HEK293 (cell line): ENCODE results near the gene FAM83F.

Source experiments
- CTCF ChIA-PET: fragments of 350-600 bp; formaldehyde crosslinking; extraction: SDS; loops from one replicate; lab custom pipeline; 2021; ENCODE audit warnings: antibody characterized with exemption; lab: Yijun Ruan, JAX
- POLR2A ChIA-PET: fragments of 300-600 bp; formaldehyde crosslinking; extraction: SDS; loops from one replicate; lab custom pipeline; 2020; ENCODE audit warnings: antibody characterized with exemption, inconsistent platforms; lab: Yijun Ruan, JAX
- H3K27ac ChIP-seq: fragments of 200-500 bp; sonication (Bioruptor generic); 2 replicates; pipeline ENCODE4 v1.5.1; 2014; ENCODE audit warnings: low read depth, low read length, control low read depth, inconsistent platforms; ENCODE audit errors: extremely low read depth
- H3K36me3 ChIP-seq, 2 experiments: fragments of 200-500 bp in 1 of 2; sonication (Bioruptor generic) in 1 of 2; 1 replicate in 1 of 2; 2 replicates in 1 of 2; pipeline ENCODE4 v1.5.1; 2014 to 2017; ENCODE audit warnings: inconsistent platforms in 2 of 2, low read length in 2 of 2; ENCODE audit not compliant: control insufficient read depth in 2 of 2, insufficient read depth in 1 of 2
- H3K4me1 ChIP-seq: fragments of 200-500 bp; sonication (Bioruptor generic); 2 replicates; pipeline ENCODE4 v1.5.1; 2014; ENCODE audit warnings: mild to moderate bottlenecking, low read length, inconsistent platforms; ENCODE audit not compliant: control insufficient read depth, insufficient read depth
- H3K4me3 ChIP-seq: 2 replicates; pipeline ENCODE4 v1.5.1; 2011; ENCODE audit warnings: low read depth, mild to moderate bottlenecking, control low read depth, low read length, moderate library complexity
- H3K9me3 ChIP-seq: fragments of 200-500 bp; sonication (Bioruptor generic); 2 replicates; pipeline ENCODE4 v1.5.1; 2014; ENCODE audit warnings: low read depth, low read length, inconsistent platforms; ENCODE audit not compliant: control insufficient read depth, insufficient read depth
- BCL11A ChIP-seq: fragments of 450-650 bp; formaldehyde crosslinking; IDR thresholded peaks from 2 replicates; pipeline ENCODE4 v1.5.1; 2016; ENCODE audit warnings: low read depth, missing biosample characterization, missing genetic modification characterization
- IKZF3 ChIP-seq: fragments of 450-650 bp; IDR thresholded peaks from 2 replicates; pipeline ENCODE4 v1.5.0; 2018; ENCODE audit warnings: missing biosample characterization, mild to moderate bottlenecking, missing genetic modification characterization, moderate library complexity
- KLF8 ChIP-seq: fragments of 450-650 bp; formaldehyde crosslinking; IDR thresholded peaks from 2 replicates; pipeline ENCODE4 v1.5.1; 2016; ENCODE audit warnings: missing biosample characterization, missing genetic modification characterization
- SP7 ChIP-seq: fragments of 450-650 bp; formaldehyde crosslinking; IDR thresholded peaks from 2 replicates; pipeline ENCODE4 v1.5.1; 2016; ENCODE audit warnings: missing biosample characterization, missing genetic modification characterization
- TRIM28 ChIP-seq: IDR thresholded peaks from 2 replicates; pipeline ENCODE4 v1.6.1; 2011; ENCODE audit warnings: low read length, control low read depth, borderline replicate concordance
- ZBTB21 ChIP-seq: fragments of 450-650 bp; formaldehyde crosslinking; IDR thresholded peaks from 2 replicates; pipeline ENCODE4 v1.5.1; 2017; ENCODE audit warnings: missing biosample characterization, missing genetic modification characterization
- ZEB2 ChIP-seq: fragments of 450-650 bp; formaldehyde crosslinking; IDR thresholded peaks from 2 replicates; pipeline ENCODE4 v1.5.1; 2016; ENCODE audit warnings: missing biosample characterization, missing genetic modification characterization
- ZIC2 ChIP-seq: fragments of 450-650 bp; formaldehyde crosslinking; IDR thresholded peaks from 2 replicates; pipeline ENCODE4 v1.5.1; 2016; ENCODE audit warnings: missing biosample characterization, missing genetic modification characterization
- ZNF10 ChIP-seq: fragments of 450-650 bp; formaldehyde crosslinking; IDR thresholded peaks from 2 replicates; pipeline ENCODE4 v1.5.1; 2017; ENCODE audit warnings: missing biosample characterization, missing genetic modification characterization
- ZNF121 ChIP-seq: fragments of 450-650 bp; formaldehyde crosslinking; IDR thresholded peaks from 2 replicates; pipeline ENCODE4 v1.5.1; 2016; ENCODE audit warnings: missing biosample characterization, missing genetic modification characterization
- ZNF138 ChIP-seq: fragments of 450-650 bp; formaldehyde crosslinking; IDR thresholded peaks from 2 replicates; pipeline ENCODE4 v1.5.1; 2016; ENCODE audit warnings: missing biosample characterization, missing genetic modification characterization, borderline replicate concordance
- ZNF157 ChIP-seq: fragments of 450-650 bp; formaldehyde crosslinking; IDR thresholded peaks from 2 replicates; pipeline ENCODE4 v1.5.1; 2016; ENCODE audit warnings: missing biosample characterization, missing genetic modification characterization
- ZNF221 ChIP-seq: fragments of 450-650 bp; formaldehyde crosslinking; IDR thresholded peaks from 2 replicates; pipeline ENCODE4 v1.5.1; 2017; ENCODE audit warnings: missing biosample characterization, missing genetic modification characterization, borderline replicate concordance
- ZNF248 ChIP-seq: fragments of 450-650 bp; formaldehyde crosslinking; IDR thresholded peaks from 2 replicates; pipeline ENCODE4 v1.5.1; 2017; ENCODE audit warnings: missing biosample characterization, missing genetic modification characterization
- ZNF266 ChIP-seq: fragments of 450-650 bp; formaldehyde crosslinking; IDR thresholded peaks from 2 replicates; pipeline ENCODE4 v1.5.1; 2016; ENCODE audit warnings: missing biosample characterization, missing genetic modification characterization, low read depth
- ZNF302 ChIP-seq: fragments of 450-650 bp; formaldehyde crosslinking; IDR thresholded peaks from 2 replicates; pipeline ENCODE4 v1.5.1; 2016; ENCODE audit warnings: missing biosample characterization, missing genetic modification characterization, low read depth
- ZNF423 ChIP-seq: fragments of 450-650 bp; formaldehyde crosslinking; IDR thresholded peaks from 2 replicates; pipeline ENCODE4 v1.5.1; 2016; ENCODE audit warnings: missing biosample characterization, missing genetic modification characterization
- ZNF530 ChIP-seq: fragments of 450-650 bp; formaldehyde crosslinking; IDR thresholded peaks from 2 replicates; pipeline ENCODE4 v1.5.1; 2016; ENCODE audit warnings: low read depth, missing biosample characterization, missing genetic modification characterization
- ZNF548 ChIP-seq: fragments of 450-650 bp; formaldehyde crosslinking; IDR thresholded peaks from 2 replicates; pipeline ENCODE4 v1.5.1; 2016; ENCODE audit warnings: missing biosample characterization, missing genetic modification characterization
- ZNF585B ChIP-seq: fragments of 450-650 bp; formaldehyde crosslinking; IDR thresholded peaks from 2 replicates; pipeline ENCODE4 v1.5.1; 2016; ENCODE audit warnings: missing biosample characterization, missing genetic modification characterization
- ZNF626 ChIP-seq: fragments of 450-650 bp; sonication (Bioruptor Pico); formaldehyde crosslinking; IDR thresholded peaks from 2 replicates; pipeline ENCODE4 v1.5.1; 2018; ENCODE audit warnings: missing biosample characterization, missing genetic modification characterization, inconsistent platforms
- TF ChIP-seq, protein P1 (sequence below): fragments of 450-650 bp; formaldehyde crosslinking; IDR thresholded peaks from 2 replicates; pipeline ENCODE4 v1.5.1; 2016; ENCODE audit warnings: missing biosample characterization, missing genetic modification characterization
- TF ChIP-seq, protein P2 (sequence below): fragments of 450-650 bp; formaldehyde crosslinking; IDR thresholded peaks from 2 replicates; pipeline ENCODE4 v1.5.1; 2017; ENCODE audit warnings: missing biosample characterization, missing genetic modification characterization
- TF ChIP-seq, protein P3 (sequence below): fragments of 450-650 bp; formaldehyde crosslinking; IDR thresholded peaks from 2 replicates; pipeline ENCODE4 v1.5.1; 2016; ENCODE audit warnings: missing biosample characterization, missing genetic modification characterization, low read depth
- TF ChIP-seq, protein P4 (sequence below): fragments of 450-650 bp; formaldehyde crosslinking; IDR thresholded peaks from 2 replicates; pipeline ENCODE4 v1.5.1; 2017; ENCODE audit warnings: missing biosample characterization, mild to moderate bottlenecking, missing genetic modification characterization, moderate library complexity
- TF ChIP-seq, protein P5 (sequence below): fragments of 450-650 bp; formaldehyde crosslinking; IDR thresholded peaks from 2 replicates; pipeline ENCODE4; 2016; ENCODE audit warnings: missing biosample characterization, missing genetic modification characterization

Gene FAM83F

DNA sequence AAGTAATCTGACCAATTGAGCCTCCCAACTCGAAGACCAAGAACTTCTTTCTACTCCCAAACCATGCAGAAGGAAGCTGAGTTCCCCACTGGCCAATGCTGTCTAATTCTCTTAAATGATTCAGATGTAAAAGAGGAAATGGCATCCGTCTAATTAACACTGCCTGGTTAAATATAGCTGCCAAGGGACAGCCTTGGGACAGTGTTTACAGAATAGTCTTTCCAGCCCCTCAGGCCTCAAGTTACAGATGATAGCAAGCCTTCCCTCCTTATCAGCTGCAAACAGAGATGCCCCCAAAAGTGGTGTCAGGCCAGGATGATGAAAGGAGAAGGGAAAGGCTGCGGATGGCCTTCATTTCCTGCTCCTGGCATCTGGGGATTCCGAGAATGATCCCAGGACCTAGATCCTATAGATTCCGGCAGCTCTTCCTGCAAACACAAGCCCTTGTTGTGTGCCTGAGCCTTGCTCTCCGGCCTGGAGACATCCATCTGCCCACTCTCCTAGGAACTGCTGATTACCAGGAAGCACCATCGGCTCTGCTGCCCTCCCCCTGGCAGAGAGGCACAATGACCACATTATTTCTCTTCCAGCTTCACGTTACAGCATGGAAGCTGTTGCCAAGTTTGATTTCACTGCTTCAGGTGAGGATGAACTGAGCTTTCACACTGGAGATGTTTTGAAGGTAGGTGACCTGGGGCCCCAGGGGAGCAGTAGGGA, 48.1 kb upstream of the FAM83F start:
- H3K4me1 ChIP-seq = 0 out of 2 replicates have a peak, but pooled peaks cover under 1% of the 10 kb centered on the region
- CTCF ChIA-PET = interaction anchor here (0.9 to 1.6 kb wide), 2 partner anchors 12 to 14 kb away, joined by 4 to 7 read pairs; no protein-coding TSS in a partner anchor
- H3K27ac ChIP-seq = no peak overlapping the region
- H3K9me3 ChIP-seq = no peaks in the 10 kb centered on the region
- TF ChIP-seq, protein P1, sequence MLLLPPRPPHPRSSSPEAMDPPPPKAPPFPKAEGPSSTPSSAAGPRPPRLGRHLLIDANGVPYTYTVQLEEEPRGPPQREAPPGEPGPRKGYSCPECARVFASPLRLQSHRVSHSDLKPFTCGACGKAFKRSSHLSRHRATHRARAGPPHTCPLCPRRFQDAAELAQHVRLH (tag by site-specific recombination) = no peak
- TF ChIP-seq ZNF221 (no peak), IKZF3 (no peak), ZNF530 (tag by site-specific recombination) (no peak), ZNF121 (no peak), ZIC2 (tag by site-specific recombination) (no peak), ZNF302 (tag by site-specific recombination) (no peak), ZNF248 (tag by site-specific recombination) (no peak)
- TF ChIP-seq, protein P2, sequence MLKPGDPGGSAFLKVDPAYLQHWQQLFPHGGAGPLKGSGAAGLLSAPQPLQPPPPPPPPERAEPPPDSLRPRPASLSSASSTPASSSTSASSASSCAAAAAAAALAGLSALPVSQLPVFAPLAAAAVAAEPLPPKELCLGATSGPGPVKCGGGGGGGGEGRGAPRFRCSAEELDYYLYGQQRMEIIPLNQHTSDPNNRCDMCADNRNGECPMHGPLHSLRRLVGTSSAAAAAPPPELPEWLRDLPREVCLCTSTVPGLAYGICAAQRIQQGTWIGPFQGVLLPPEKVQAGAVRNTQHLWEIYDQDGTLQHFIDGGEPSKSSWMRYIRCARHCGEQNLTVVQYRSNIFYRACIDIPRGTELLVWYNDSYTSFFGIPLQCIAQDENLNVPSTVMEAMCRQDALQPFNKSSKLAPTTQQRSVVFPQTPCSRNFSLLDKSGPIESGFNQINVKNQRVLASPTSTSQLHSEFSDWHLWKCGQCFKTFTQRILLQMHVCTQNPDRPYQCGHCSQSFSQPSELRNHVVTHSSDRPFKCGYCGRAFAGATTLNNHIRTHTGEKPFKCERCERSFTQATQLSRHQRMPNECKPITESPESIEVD (tag by site-specific recombination) = no peak
- TF ChIP-seq, protein P3, sequence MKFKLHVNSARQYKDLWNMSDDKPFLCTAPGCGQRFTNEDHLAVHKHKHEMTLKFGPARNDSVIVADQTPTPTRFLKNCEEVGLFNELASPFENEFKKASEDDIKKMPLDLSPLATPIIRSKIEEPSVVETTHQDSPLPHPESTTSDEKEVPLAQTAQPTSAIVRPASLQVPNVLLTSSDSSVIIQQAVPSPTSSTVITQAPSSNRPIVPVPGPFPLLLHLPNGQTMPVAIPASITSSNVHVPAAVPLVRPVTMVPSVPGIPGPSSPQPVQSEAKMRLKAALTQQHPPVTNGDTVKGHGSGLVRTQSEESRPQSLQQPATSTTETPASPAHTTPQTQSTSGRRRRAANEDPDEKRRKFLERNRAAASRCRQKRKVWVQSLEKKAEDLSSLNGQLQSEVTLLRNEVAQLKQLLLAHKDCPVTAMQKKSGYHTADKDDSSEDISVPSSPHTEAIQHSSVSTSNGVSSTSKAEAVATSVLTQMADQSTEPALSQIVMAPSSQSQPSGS (tag by site-specific recombination) = no peak
- TF ChIP-seq, protein P4, sequence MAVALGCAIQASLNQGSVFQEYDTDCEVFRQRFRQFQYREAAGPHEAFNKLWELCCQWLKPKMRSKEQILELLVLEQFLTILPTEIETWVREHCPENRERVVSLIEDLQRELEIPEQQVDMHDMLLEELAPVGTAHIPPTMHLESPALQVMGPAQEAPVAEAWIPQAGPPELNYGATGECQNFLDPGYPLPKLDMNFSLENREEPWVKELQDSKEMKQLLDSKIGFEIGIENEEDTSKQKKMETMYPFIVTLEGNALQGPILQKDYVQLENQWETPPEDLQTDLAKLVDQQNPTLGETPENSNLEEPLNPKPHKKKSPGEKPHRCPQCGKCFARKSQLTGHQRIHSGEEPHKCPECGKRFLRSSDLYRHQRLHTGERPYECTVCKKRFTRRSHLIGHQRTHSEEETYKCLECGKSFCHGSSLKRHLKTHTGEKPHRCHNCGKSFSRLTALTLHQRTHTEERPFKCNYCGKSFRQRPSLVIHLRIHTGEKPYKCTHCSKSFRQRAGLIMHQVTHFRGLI = no peak
- no peaks in the 10 kb centered on the region for H3K36me3 ChIP-seq
- POLR2A ChIA-PET = no interaction called here
- no peak overlapping the region for H3K4me3 ChIP-seq

DNA sequence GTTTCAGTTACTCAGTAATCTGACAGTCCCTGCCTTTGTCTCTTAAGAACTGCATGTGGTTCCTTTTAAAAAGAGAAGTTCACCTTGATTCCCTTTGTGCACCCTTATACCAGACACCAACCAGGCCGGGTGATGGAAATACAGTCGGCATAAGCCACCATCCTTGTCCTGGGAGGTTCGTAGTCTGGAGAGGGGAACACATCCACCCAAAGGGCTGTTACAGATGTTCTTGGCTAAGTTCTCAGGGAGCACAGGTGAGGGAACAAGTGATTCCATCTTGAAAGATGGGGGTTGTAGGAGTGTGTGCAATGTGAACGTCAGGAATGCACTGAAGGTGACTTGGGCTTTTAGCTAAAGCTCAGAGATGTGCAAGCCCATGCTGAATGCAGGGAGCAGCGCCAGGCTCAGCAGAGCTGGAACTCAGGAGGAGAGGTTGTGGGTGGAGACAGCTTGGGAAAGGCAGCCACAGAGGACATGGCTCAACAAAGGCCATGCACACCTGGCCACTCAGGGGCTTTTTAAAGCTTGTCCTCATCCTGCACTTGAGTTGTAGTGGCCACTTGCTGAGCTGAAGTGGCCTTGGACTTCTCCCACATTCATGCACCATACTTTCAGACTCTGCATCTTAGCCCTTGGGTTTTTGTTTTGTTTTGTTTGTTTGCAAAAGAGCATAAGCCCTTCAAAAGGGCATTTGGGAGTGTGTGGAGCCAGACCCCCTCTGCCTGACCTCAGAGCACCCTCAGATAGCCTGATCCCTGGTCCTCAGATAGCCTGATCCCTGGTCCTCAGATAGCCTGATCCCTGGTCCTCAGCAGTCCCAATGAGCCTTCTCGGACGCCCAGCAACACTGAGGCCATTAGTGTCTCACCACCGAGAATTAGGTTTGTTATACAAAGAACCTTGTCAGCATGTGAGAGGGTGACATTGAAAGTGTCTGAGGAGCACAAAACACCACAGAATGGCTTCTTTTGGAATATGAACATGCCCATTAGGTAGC, 47.2 kb upstream of the FAM83F start:
- POLR2A ChIA-PET = interaction anchor here (0.5 kb wide), 1 partner anchor 406 kb away, joined by 3 read pairs; no protein-coding TSS in a partner anchor
- Histone ChIP-seq H3K4me1 (no peaks in the 10 kb centered on the region), H3K27ac (no peak overlapping the region), H3K36me3 (no peaks in the 10 kb centered on the region), H3K9me3 (no peaks in the 10 kb centered on the region), H3K4me3 (no peak overlapping the region)
- TF ChIP-seq ZNF157 (no peak), KLF8 (no peak), ZNF626 (tag by site-specific recombination) (no peak), ZBTB21 (no peak), ZNF585B (tag by site-specific recombination) (no peak), ZNF548 (tag by site-specific recombination) (no peak), ZNF423 (tag by site-specific recombination) (no peak), ZEB2 (tag by site-specific recombination) (no peak), BCL11A (tag by site-specific recombination) (no peak), SP7 (tag by site-specific recombination) (no peak), IKZF3 (no peak), TRIM28 (no peak), ZNF10 (tag by site-specific recombination) (no peak), ZNF138 (tag by site-specific recombination) (no peak), ZNF266 (tag by site-specific recombination) (no peak)
- TF ChIP-seq, protein P3 (tag by site-specific recombination) = no peak
- TF ChIP-seq, protein P5, sequence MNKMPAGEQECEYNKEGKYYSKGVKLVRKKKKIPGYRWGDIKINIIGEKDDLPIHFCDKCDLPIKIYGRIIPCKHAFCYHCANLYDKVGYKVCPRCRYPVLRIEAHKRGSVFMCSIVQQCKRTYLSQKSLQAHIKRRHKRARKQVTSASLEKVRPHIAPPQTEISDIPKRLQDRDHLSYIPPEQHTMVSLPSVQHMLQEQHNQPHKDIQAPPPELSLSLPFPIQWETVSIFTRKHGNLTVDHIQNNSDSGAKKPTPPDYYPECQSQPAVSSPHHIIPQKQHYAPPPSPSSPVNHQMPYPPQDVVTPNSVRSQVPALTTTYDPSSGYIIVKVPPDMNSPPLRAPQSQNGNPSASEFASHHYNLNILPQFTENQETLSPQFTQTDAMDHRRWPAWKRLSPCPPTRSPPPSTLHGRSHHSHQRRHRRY (tag by site-specific recombination) = no peak
- CTCF ChIA-PET = interaction anchor here (0.6 to 0.9 kb wide), 2 partner anchors 12 to 13 kb away, joined by 3 to 4 read pairs; no protein-coding TSS in a partner anchor
